ENCODE data around the gene CMC1. TPM values are rescaled to one million over a fixed set of nuclear protein-coding genes. Genes with fewer than 3 reads are reported as not detected.
"Not testable (repeated sequence)": the region's sequence is repeated elsewhere in the genome, so short reads cannot be mapped to it uniquely, and the experiment has no call there.

The CMC1 gene
- polyA plus RNA-seq, 3 donors = 13.2 to 43.9 (median 40.5) TPM

- TF ChIP-seq, protein P1, sequence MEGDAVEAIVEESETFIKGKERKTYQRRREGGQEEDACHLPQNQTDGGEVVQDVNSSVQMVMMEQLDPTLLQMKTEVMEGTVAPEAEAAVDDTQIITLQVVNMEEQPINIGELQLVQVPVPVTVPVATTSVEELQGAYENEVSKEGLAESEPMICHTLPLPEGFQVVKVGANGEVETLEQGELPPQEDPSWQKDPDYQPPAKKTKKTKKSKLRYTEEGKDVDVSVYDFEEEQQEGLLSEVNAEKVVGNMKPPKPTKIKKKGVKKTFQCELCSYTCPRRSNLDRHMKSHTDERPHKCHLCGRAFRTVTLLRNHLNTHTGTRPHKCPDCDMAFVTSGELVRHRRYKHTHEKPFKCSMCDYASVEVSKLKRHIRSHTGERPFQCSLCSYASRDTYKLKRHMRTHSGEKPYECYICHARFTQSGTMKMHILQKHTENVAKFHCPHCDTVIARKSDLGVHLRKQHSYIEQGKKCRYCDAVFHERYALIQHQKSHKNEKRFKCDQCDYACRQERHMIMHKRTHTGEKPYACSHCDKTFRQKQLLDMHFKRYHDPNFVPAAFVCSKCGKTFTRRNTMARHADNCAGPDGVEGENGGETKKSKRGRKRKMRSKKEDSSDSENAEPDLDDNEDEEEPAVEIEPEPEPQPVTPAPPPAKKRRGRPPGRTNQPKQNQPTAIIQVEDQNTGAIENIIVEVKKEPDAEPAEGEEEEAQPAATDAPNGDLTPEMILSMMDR (IDR thresholded peaks at IDR 0.05) = no peak
- Histone ChIP-seq H3K27ac (ENCODE audit: low read depth in 1 of 2, low read length in 2 of 2) (no peak overlapping the region), H3K4me2 (replicated peaks; ENCODE audit: extremely low read depth, low read length, poor library complexity, severe bottlenecking) (no peak overlapping the region), H3K4me1 (ENCODE audit: control insufficient read depth in 1 of 2, insufficient read depth in 2 of 2, low read length in 2 of 2) (no peaks in the 10 kb centered on the region), H2AFZ (ENCODE audit: insufficient read depth, low read depth, low read length, poor library complexity, severe bottlenecking) (no peak overlapping the region), H3K4me3 (replicated peaks in 1 of 3; ENCODE audit: low read depth in 2 of 3, low read length in 3 of 3) (no peak overlapping the region), H3K36me3 (replicated peaks in 1 of 2; ENCODE audit: control insufficient read depth in 1 of 2, insufficient read depth in 2 of 2, low read length in 2 of 2) (no peaks in the 10 kb centered on the region), H3K9me3 (replicated peaks in 1 of 2; ENCODE audit: control insufficient read depth in 1 of 2, insufficient read depth in 1 of 2, low read length in 2 of 2) (peaks cover 0 to 10% of the 10 kb centered on the region in 2 donors), H4K20me1 (ENCODE audit: insufficient read depth, low read length) (no peaks in the 10 kb centered on the region), H3K79me2 (ENCODE audit: insufficient read depth, low read length) (no peaks in the 10 kb centered on the region), H3K27me3 (ENCODE audit: control insufficient read depth in 2 of 2, insufficient read depth in 2 of 2, low read length in 2 of 2) (no peaks in the 10 kb centered on the region), H3K9ac (ENCODE audit: insufficient read depth, low read length, poor library complexity, severe bottlenecking) (no peak overlapping the region)
- intact Hi-C loops (cut with micrococcal nuclease) = no loop called here
- Mint-ChIP-seq H3K4me3 (no peak overlapping the region), H3K27ac (no peak overlapping the region), H3K9me3 (peaks cover 0 to 14% (median 8%) of the 10 kb centered on the region in 7 donors), H3K4me1 (no peaks in the 10 kb centered on the region), H3K36me3 (no peaks in the 10 kb centered on the region), H3K27me3 (ENCODE audit: low read depth in 3 of 3) (peaks cover 0 to 6% (median 0%) of the 10 kb centered on the region in 3 donors)
- WGBS (ENCODE audit: insufficient coverage) = 100% methylated on average over 1 of the region's 3 CpGs
- DNase-seq = no peak
These were observed 42.4 kb upstream of the CMC1 start for GRCh38 chr3:28198974-28199373.

DNA sequence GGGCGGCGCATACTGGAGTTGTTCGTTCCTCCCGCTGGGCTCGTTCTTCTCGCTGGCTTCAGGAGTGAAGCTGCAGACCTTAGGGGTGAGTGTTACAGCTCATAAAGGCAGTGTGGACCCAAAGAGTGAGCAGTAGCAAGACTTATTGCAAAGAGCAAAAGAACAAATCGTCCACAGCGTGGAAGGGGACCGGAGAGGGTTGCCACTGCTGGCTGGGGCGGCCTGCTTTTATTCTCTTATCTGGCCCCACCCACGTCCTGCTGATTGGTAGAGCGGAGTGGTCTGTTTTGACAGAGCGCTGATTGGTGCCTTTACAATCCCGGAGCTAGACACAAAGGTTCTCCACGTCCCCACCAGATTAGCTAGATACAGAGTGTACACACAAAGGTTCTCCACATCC is 41.8 kb upstream of the CMC1 start:
- H3K9ac ChIP-seq (ENCODE audit: insufficient read depth, low read length, poor library complexity, severe bottlenecking); DNase-seq; H3K4me2 ChIP-seq (replicated peaks; ENCODE audit: extremely low read depth, low read length, poor library complexity, severe bottlenecking); H3K36me3 Mint-ChIP-seq; H3K27me3 Mint-ChIP-seq (ENCODE audit: low read depth in 3 of 3); H2AFZ ChIP-seq (ENCODE audit: insufficient read depth, low read depth, low read length, poor library complexity, severe bottlenecking); H3K27me3 ChIP-seq (ENCODE audit: control insufficient read depth in 2 of 2, insufficient read depth in 2 of 2, low read length in 2 of 2); H3K27ac ChIP-seq (ENCODE audit: low read depth in 1 of 2, low read length in 2 of 2); H3K27ac Mint-ChIP-seq; H3K4me3 Mint-ChIP-seq; H3K79me2 ChIP-seq (ENCODE audit: insufficient read depth, low read length); H3K4me1 Mint-ChIP-seq; H3K4me3 ChIP-seq (replicated peaks in 1 of 3; ENCODE audit: low read depth in 2 of 3, low read length in 3 of 3); H3K36me3 ChIP-seq (replicated peaks in 1 of 2; ENCODE audit: control insufficient read depth in 1 of 2, insufficient read depth in 2 of 2, low read length in 2 of 2); intact Hi-C loops (cut with micrococcal nuclease); H3K4me1 ChIP-seq (ENCODE audit: control insufficient read depth in 1 of 2, insufficient read depth in 2 of 2, low read length in 2 of 2); H4K20me1 ChIP-seq (ENCODE audit: insufficient read depth, low read length): not testable (repeated sequence)
- 94% methylated on average over 12 of the region's 15 CpGs for WGBS (ENCODE audit: insufficient coverage)
- peaks cover 0 to 14% (median 8%) of the 10 kb centered on the region in 7 donors for H3K9me3 Mint-ChIP-seq
- H3K9me3 ChIP-seq (replicated peaks in 1 of 2; ENCODE audit: control insufficient read depth in 1 of 2, insufficient read depth in 1 of 2, low read length in 2 of 2) = peaks cover 0 to 10% of the 10 kb centered on the region in 2 donors

DNA sequence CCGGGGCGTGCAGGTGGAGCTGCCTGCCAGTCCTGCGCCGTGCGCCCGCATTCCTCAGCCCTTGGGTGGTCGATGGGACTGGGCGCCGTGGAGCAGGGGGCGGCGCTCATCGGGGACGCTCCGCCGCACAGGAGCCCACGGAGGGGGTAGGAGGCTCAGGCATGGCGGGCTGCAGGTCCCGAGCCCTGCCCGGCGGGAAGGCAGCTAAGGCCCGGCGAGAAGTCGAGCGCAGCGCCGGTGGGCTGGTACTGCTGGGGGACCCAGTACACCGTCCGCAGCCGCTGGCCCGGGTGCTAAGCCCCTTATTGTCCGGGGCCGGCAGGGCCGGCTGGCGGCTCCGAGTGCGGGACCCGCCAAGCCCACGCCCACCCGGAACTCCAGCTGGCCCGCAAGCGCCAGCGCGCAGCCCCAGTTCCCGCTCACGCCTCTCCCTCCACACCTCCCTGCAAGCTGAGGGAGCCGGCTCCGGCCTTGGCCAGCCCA is 41.0 kb upstream of the CMC1 start:
- H3K4me2 ChIP-seq (replicated peaks; ENCODE audit: extremely low read depth, low read length, poor library complexity, severe bottlenecking); H3K4me1 Mint-ChIP-seq; DNase-seq; intact Hi-C loops (cut with micrococcal nuclease); H2AFZ ChIP-seq (ENCODE audit: insufficient read depth, low read depth, low read length, poor library complexity, severe bottlenecking); H3K4me1 ChIP-seq (ENCODE audit: control insufficient read depth in 1 of 2, insufficient read depth in 2 of 2, low read length in 2 of 2); H3K79me2 ChIP-seq (ENCODE audit: insufficient read depth, low read length); H3K27me3 Mint-ChIP-seq (ENCODE audit: low read depth in 3 of 3); H3K27me3 ChIP-seq (ENCODE audit: control insufficient read depth in 2 of 2, insufficient read depth in 2 of 2, low read length in 2 of 2); H3K27ac Mint-ChIP-seq; H3K36me3 ChIP-seq (replicated peaks in 1 of 2; ENCODE audit: control insufficient read depth in 1 of 2, insufficient read depth in 2 of 2, low read length in 2 of 2); H4K20me1 ChIP-seq (ENCODE audit: insufficient read depth, low read length); H3K27ac ChIP-seq (ENCODE audit: low read depth in 1 of 2, low read length in 2 of 2); H3K9ac ChIP-seq (ENCODE audit: insufficient read depth, low read length, poor library complexity, severe bottlenecking); H3K36me3 Mint-ChIP-seq: not testable (repeated sequence)
- H3K4me3 Mint-ChIP-seq = peak overlapping the region in 1 of 2 donors; percentile 0
- H3K9me3 ChIP-seq (replicated peaks in 1 of 2; ENCODE audit: control insufficient read depth in 1 of 2, insufficient read depth in 1 of 2, low read length in 2 of 2) = peaks cover 0 to 10% of the 10 kb centered on the region in 2 donors
- 78% methylated on average over 44 of the region's 47 CpGs for WGBS (ENCODE audit: insufficient coverage)
- peaks cover 0 to 15% (median 10%) of the 10 kb centered on the region in 7 donors for H3K9me3 Mint-ChIP-seq
- peak overlapping the region in 1 of 3 experiments; percentile 29 for H3K4me3 ChIP-seq (replicated peaks in 1 of 3; ENCODE audit: low read depth in 2 of 3, low read length in 3 of 3)
